ENCODE data around the gene OTOF. TPM values are rescaled to one million over a fixed set of nuclear protein-coding genes. Genes with fewer than 3 reads are reported as not detected.

OTOF gene
- total and polyA plus RNA-seq, 2 of the 13 experiments (the other 11 are each of a cell fraction or from before 2014, with no cell fraction given): 0.04 TPM; not detected in 1

DNA sequence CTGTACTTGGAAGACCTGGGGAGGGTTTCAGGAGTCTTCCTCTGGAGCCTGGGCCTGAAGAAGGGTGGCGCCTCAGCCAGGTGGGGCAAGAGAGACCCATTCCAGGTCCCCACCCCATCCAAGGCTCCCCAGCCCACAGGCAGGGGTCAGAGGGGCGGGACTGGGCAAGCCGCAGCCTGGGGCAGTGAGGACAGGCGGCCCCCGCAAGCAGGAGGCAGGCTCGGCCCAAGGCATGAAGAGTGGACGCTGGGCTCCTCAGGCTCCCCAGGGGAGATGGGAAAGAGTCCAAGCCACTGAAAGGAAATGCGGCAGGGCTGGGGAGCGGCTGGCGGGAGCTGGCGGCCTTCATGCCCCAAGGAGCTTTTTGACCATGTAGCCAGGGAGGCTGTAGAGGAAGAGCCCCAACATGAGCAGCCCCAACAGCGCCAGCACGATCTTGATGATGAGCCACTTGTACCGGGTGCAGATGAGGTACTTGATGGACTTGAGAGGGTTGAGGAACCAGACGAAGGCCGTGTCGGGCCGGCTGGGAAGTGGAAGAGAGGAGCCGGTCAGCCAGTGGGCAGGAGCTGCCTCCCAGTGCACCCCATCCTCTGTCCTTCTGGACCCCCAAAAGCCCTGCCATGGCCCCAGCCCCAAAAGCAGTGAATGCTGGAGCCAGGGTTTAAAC lies 20.1 kb downstream of the OTOF start (continued):
- TF ChIP-seq, protein P1, sequence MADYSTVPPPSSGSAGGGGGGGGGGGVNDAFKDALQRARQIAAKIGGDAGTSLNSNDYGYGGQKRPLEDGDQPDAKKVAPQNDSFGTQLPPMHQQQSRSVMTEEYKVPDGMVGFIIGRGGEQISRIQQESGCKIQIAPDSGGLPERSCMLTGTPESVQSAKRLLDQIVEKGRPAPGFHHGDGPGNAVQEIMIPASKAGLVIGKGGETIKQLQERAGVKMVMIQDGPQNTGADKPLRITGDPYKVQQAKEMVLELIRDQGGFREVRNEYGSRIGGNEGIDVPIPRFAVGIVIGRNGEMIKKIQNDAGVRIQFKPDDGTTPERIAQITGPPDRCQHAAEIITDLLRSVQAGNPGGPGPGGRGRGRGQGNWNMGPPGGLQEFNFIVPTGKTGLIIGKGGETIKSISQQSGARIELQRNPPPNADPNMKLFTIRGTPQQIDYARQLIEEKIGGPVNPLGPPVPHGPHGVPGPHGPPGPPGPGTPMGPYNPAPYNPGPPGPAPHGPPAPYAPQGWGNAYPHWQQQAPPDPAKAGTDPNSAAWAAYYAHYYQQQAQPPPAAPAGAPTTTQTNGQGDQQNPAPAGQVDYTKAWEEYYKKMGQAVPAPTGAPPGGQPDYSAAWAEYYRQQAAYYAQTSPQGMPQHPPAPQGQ (CRISPR knock-in tag; IDR thresholded peaks at IDR 0.05; ENCODE audit: borderline replicate concordance): no peak
- TF ChIP-seq ZNF230 (CRISPR knock-in tag; IDR thresholded peaks at IDR 0.05) (no peak), MBNL3 (CRISPR knock-in tag; conservative IDR thresholded peaks at IDR 0.05) (no peak), ZNF546 (CRISPR knock-in tag; conservative IDR thresholded peaks at IDR 0.05) (0 out of 2 replicates have a peak, but pooled peaks have one; percentile 42), FOXK1 (CRISPR knock-in tag; IDR thresholded peaks at IDR 0.05; ENCODE audit: borderline replicate concordance, low read depth) (no peak), ZNF615 (CRISPR knock-in tag; IDR thresholded peaks at IDR 0.05; ENCODE audit: borderline replicate concordance) (no peak), RXRA (CRISPR knock-in tag; IDR thresholded peaks at IDR 0.05) (0 out of 2 replicates have a peak, but pooled peaks have one; percentile 32), ZBTB38 (CRISPR knock-in tag; IDR thresholded peaks at IDR 0.05) (no peak), ZNF883 (CRISPR knock-in tag; IDR thresholded peaks at IDR 0.05; ENCODE audit: not compliant biosample characterization) (no peak), NR1H2 (CRISPR knock-in tag; IDR thresholded peaks at IDR 0.05; ENCODE audit: borderline replicate concordance, low read depth) (no peak), ZNF263 (CRISPR knock-in tag; IDR thresholded peaks at IDR 0.05) (no peak), TRIM24 (CRISPR knock-in tag; IDR thresholded peaks at IDR 0.05) (no peak), GZF1 (CRISPR knock-in tag; IDR thresholded peaks at IDR 0.05) (no peak)
- TF ChIP-seq, protein P2, sequence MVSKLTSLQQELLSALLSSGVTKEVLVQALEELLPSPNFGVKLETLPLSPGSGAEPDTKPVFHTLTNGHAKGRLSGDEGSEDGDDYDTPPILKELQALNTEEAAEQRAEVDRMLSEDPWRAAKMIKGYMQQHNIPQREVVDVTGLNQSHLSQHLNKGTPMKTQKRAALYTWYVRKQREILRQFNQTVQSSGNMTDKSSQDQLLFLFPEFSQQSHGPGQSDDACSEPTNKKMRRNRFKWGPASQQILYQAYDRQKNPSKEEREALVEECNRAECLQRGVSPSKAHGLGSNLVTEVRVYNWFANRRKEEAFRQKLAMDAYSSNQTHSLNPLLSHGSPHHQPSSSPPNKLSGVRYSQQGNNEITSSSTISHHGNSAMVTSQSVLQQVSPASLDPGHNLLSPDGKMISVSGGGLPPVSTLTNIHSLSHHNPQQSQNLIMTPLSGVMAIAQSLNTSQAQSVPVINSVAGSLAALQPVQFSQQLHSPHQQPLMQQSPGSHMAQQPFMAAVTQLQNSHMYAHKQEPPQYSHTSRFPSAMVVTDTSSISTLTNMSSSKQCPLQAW (CRISPR knock-in tag; IDR thresholded peaks at IDR 0.05): no peak
- TF ChIP-seq, protein P3, sequence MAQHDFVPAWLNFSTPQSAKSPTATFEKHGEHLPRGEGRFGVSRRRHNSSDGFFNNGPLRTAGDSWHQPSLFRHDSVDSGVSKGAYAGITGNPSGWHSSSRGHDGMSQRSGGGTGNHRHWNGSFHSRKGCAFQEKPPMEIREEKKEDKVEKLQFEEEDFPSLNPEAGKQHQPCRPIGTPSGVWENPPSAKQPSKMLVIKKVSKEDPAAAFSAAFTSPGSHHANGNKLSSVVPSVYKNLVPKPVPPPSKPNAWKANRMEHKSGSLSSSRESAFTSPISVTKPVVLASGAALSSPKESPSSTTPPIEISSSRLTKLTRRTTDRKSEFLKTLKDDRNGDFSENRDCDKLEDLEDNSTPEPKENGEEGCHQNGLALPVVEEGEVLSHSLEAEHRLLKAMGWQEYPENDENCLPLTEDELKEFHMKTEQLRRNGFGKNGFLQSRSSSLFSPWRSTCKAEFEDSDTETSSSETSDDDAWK (CRISPR knock-in tag; IDR thresholded peaks at IDR 0.05): no peak
- TF ChIP-seq, protein P4, sequence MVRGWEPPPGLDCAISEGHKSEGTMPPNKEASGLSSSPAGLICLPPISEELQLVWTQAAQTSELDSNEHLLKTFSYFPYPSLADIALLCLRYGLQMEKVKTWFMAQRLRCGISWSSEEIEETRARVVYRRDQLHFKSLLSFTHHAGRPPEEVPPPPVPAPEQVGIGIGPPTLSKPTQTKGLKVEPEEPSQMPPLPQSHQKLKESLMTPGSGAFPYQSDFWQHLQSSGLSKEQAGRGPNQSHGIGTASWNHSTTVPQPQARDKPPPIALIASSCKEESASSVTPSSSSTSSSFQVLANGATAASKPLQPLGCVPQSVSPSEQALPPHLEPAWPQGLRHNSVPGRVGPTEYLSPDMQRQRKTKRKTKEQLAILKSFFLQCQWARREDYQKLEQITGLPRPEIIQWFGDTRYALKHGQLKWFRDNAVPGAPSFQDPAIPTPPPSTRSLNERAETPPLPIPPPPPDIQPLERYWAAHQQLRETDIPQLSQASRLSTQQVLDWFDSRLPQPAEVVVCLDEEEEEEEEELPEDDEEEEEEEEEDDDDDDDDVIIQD (CRISPR knock-in tag; IDR thresholded peaks at IDR 0.05; ENCODE audit: low read depth): no peak
- TF ChIP-seq, protein P5, sequence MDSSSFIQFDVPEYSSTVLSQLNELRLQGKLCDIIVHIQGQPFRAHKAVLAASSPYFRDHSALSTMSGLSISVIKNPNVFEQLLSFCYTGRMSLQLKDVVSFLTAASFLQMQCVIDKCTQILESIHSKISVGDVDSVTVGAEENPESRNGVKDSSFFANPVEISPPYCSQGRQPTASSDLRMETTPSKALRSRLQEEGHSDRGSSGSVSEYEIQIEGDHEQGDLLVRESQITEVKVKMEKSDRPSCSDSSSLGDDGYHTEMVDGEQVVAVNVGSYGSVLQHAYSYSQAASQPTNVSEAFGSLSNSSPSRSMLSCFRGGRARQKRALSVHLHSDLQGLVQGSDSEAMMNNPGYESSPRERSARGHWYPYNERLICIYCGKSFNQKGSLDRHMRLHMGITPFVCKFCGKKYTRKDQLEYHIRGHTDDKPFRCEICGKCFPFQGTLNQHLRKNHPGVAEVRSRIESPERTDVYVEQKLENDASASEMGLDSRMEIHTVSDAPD (CRISPR knock-in tag; IDR thresholded peaks at IDR 0.05): no peak
- TF ChIP-seq, protein P6, sequence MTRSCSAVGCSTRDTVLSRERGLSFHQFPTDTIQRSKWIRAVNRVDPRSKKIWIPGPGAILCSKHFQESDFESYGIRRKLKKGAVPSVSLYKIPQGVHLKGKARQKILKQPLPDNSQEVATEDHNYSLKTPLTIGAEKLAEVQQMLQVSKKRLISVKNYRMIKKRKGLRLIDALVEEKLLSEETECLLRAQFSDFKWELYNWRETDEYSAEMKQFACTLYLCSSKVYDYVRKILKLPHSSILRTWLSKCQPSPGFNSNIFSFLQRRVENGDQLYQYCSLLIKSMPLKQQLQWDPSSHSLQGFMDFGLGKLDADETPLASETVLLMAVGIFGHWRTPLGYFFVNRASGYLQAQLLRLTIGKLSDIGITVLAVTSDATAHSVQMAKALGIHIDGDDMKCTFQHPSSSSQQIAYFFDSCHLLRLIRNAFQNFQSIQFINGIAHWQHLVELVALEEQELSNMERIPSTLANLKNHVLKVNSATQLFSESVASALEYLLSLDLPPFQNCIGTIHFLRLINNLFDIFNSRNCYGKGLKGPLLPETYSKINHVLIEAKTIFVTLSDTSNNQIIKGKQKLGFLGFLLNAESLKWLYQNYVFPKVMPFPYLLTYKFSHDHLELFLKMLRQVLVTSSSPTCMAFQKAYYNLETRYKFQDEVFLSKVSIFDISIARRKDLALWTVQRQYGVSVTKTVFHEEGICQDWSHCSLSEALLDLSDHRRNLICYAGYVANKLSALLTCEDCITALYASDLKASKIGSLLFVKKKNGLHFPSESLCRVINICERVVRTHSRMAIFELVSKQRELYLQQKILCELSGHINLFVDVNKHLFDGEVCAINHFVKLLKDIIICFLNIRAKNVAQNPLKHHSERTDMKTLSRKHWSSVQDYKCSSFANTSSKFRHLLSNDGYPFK (CRISPR knock-in tag; IDR thresholded peaks at IDR 0.05; ENCODE audit: borderline replicate concordance): no peak

Measured in HepG2 (cell line).